COLO668 (cell line): ENCODE measurements around the gene ETFDH.
"Not testable (repeated sequence)": the region's sequence is repeated elsewhere in the genome, so short reads cannot be mapped to it uniquely, and the experiment has no call there.

Experiments
- DNase-seq: peaks from one replicate; lab custom pipeline; 2025; ENCODE audit not compliant: unreplicated experiment; lab: John Stamatoyannopoulos, UW

Gene ETFDH

DNA sequence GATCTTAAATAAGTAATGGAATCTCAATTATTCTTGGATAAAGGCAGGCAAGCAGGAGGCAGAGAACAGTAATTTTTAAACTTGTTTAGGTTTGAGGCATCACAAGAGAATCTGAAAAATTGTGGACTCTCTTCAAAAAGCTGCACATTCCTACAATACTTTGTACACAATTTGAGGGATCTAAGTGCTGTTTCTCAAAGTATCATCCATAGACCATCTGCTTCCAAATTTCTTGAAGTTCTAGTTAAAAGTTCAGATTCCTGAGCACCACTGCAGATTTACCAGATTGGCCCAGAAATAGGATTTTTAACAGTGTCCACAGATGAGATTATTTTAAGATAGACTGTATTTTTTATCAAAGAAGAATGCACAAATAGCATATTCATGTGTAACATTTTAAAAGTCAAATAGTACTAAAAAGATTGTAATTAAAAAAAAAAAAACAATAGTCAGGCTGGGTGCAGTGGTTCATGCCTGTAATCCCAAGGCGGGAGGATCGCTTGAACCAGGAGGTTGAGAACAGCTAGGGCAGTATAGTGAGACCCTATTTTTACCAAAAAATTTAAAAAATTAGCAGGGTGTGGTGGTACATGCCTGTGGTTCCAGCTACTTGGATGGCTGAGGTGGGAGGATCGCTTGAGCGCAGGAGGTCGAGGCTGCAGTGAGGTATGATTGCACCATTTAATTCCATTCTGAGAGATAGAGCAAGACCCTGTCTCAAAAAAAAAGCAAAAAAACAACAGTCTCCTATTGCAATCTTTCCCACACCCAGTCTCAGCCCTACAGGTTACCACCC is 82.5 kb downstream of the ETFDH start:
- no peak for DNase-seq

DNA sequence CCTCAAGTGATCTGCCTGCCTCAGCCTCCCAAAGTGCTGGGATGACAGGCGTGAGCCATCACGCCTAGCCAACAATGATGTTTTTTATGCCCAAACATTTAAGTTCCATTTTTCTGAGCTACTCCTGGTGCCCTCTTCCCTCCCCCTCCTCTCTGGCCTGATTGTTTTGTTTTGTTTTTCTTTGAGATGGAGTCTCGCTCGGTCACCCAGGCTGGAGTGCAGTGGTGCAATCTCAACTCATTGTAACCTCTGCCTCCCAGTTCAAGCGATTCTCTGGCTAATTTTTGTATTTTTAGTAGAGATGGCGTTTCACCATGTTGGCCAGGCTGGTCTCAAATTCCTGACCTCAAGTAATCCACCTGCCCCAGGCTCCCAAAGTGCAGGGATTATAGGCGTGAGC is 83.7 kb downstream of the ETFDH start:
- DNase-seq = not testable (repeated sequence)

DNA sequence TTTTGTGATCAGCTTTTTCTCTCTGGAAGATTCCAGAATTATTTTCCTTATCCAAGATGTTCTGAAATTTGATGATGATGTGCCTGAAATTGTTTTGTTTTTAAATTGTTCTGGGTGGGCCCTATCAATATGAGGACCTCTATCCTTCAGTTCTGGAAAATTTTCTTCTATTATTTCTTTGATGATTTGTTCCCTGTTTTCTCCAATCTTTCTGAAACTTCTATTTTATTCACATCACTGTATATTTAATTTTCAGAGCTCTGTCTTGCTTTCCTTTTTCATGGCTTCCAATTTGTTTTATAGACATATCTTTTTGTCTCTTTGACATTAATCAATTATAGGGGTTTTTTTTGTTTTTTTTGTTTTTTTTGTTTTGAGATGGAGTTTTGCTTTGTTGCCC is 84.5 kb downstream of the ETFDH start:
- no peak for DNase-seq

DNA sequence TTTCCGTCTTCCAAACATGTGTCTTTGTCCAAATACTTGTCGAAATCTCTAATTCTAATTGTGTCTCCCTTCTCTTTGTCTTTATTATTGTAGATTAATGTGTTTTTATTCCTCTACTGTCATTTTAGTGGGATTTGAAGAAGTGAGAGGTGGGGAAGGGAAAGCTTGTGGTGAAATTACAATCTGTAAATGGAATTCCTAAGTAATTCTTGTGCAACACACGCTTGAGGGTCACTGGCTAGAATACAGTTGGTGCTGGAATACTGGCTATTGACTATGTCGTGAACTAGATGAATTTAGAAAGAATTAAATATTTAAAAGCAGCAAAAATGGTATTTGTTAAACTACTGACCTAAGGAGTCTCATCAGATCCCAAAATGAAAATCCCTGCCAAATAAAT is 86.0 kb downstream of the ETFDH start:
- DNase-seq = no peak

DNA sequence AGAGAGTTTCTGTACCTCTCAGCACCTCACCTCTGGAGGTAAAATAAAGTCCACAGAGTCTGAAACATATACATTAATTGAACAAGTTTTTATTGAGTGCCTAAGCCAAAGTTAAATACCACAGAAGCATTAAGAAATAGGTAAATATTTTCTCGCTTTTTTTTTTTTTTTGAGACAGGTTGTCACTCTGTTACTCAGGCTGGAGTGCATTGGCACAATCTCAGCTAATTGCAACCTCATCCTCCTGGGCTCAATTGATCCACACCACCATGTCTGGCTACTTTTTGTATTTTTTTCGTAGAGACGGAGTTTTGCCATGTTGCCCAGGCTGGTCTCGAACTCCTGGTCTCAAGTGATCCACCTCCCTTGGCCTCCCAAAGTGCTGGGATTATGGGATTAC is 86.6 kb downstream of the ETFDH start:
- no peak for DNase-seq
